Suppressor macrophage (primary cell): ENCODE results near the gene ARHGEF38.
"Not testable (repeated sequence)": the region's sequence is repeated elsewhere in the genome, so short reads cannot be mapped to it uniquely, and the experiment has no call there.

ENCODE experiments used
- DNase-seq, 4 experiments: peaks; one replicate each; pipeline ENCODE4 v3.0.0-alpha.2; 2020 to 2022

Gene ARHGEF38

DNA sequence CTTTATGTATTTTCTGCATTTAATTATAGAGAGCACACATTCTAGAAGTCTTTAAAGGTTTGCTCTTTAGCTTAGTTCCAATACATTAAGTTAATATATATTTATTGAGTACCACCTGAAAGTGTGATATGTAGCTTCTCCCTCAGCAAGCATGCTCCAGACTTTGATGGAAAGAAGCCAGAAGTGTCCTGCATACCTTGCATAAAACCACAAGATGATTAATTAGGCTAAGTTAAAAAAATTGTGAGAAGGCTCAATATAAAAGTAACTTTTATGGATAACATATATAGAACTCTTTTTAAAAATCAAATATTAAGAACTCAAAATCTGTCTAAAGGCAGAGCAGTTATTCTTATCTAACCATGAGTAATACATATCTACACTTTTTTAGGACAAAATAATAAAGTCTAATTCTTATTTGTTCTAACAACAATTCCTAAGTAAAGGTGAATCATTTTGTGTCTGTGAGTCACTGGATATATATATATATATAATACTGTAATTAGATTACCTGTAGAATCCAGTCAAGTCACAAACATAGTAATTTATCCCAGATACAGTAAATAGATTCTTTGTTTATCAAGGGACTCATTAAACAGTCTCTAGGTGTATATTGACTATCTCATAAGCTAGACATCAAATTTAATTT is 104.8 kb downstream of the ARHGEF38 start:
- no peak for DNase-seq

DNA sequence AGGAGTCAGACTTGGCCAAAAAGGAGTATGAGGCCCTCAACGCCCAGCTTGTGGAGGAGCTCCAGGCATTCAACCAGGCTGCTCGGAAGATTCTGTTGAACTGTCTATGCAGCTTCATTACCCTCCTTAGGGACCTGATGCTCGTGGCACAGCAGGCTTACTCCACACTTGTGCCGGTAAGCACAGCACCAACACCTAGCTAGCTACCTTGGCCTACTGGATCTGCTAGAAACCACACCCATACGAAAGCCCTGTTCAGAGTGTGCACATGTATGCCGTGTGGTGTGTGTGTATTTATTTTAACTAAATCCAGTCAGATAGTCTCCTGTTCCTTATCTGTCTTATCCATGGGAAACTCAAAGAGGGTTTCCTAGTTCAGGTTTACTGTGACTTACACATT is 106.8 kb downstream of the ARHGEF38 start:
- no peak for DNase-seq

DNA sequence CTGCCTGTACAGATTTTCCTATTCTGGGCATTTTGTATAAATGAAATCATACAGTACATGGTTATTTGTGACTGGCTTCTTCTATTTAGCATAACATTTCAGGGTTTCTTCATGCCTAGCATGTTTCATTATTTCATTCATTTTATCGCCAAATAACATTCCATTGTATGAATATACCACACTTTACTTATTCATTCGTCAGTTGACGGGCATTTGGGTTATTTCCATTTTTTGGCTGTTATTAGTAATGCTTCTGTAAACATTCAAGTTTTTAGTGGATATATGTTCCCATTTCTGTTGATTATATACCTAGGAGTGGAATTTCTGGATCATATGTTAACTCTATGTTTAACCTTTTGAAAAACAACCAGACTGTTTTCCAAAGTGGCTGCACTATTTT is 108.6 kb downstream of the ARHGEF38 start:
- no peak for DNase-seq

DNA sequence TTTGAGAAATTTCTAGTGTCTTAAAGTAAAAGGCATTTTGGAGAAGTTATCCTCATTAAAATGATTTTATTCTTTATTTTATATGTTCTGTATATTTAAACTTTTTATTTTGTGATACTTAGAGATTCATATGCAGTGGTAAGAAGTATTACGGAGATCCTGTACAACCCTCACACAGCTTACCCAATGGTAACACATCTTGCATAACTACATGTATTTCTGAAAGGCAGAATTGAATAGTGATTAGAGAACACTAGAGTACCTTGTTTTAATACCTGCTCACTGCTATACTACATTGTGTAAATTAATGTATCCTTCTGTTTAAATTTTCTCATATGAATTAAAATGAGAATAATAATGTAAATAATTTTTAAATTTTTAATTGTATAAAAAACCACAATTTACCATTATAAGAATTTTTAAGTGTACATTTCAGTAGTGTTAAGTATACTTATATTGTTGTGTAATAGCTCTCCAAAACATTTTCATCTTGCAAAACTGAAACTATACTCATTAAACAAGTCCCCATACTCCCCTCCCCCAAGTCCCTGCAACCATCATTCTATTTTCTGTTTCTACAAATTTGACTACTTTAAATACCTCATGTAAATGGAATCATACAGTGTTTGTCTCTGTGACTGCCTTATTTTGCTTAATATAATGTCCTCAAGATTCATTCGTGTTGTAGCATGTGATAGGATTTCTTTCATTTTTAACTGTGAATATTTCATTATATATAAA is 110.7 kb downstream of the ARHGEF38 start:
- no peak for DNase-seq

DNA sequence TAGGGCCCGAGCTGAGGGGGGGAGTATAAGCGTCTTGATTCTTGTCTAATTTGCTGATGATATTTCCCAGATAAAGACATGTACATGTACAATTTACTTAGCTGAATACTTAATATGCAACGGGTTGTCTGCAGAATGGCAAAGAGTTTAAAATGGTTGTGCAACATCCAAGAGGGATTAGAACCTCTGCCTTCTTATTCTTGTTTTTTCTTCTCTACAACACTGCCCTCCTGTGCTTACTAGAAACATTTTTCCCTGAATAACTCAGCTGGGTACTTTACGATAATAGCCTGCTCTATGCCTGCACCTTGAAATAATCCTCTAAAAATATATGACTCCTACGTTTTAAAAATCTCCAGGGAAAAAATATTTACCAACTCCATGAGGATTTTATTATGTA is 114.3 kb downstream of the ARHGEF38 start:
- DNase-seq, result peak in 2 of 4 experiments; percentile 36 to 40

DNA sequence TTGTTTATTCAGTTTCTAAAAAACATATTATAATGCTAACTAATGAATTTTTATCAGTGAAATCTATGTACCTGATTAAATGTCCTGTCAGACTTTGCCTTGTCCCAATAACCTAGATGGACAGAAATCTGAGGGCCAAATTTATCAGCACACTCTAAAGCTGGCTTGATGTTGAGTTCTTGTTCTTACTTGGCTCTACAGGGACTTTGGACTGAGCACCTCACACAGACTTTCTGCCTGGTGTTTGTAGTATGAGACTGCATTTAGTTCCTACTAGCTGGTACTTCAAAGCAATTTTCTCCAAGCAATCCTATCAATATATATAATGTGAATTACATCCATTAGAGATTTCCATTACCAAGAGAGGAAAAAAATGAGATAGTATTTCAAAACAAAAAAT is 118.3 kb downstream of the ARHGEF38 start:
- no peak for DNase-seq

DNA sequence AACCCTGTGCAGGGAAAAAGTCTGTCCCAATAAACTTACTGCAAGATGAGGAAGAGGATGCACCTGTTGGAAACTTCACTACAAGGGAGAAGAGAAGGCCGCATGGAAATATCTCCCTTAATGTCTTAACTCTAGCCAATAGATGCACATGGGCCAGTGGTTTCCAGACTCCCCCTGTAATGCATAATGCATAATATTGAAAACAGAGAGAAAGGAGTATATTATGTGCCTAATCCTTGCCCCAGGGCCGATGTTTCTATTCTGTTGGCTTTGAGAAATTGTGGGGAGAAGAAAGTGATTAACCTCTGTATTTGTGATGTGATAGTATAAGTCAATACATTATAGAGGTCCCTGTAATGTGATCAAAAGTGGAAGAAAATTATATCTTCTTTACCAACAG is 118.9 kb downstream of the ARHGEF38 start:
- DNase-seq, result no peak

DNA sequence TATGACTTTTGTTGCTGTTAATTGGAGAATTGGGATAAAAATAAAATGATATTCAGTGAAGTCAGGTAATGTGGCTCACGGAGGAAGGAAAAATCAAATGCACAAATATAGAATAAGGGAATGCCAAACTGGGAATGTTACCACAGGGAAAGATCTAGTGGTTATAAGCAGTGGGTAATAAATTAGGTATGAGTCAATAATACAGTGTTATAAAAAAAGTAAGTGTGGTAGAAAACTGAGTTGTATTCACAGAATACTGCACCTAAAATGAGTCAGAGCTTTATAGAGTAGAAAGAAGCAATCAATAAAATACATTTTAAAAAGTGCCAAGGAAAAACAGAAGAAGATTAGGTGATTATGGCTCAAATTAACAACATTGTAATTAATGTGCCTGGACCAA is 121.6 kb downstream of the ARHGEF38 start:
- DNase-seq, result no peak

DNA sequence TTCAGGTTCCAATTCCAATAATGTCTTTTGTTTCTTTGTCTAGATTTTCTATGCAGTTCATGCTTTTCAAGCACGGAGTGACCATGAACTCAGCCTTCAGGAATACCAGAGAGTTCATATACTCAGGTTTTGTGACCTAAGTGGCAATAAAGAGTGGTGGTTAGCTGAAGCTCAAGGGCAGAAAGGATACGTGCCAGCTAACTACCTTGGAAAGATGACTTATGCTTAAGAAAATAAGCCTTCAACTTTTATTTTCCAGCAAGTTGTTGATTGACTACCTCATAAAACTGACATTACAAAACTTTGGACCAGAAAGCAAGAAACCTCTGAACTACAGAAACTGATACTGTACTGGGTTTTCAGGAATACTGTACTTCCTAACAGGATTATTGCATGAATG is 125.3 kb downstream of the ARHGEF38 start:
- DNase-seq, result no peak

DNA sequence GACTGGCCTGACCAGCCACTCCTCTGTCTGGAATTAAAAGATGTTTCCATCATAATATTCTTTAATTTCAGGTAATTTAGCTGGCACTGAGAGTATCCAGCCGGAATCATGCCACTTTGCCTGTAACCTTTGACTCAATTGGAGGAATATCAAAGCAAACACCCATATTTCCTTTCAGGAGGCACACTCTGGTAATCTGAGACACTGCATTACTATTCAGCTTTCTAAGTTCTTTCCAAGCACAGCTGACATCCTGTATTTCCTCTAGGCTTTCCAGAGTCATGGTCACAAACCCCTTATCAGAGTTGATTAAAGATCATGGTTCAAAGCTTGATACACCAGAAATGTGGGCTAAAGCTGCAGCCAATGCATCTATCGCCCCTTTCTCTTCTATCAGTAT is 126.8 kb downstream of the ARHGEF38 start:
- DNase-seq, result no peak

DNA sequence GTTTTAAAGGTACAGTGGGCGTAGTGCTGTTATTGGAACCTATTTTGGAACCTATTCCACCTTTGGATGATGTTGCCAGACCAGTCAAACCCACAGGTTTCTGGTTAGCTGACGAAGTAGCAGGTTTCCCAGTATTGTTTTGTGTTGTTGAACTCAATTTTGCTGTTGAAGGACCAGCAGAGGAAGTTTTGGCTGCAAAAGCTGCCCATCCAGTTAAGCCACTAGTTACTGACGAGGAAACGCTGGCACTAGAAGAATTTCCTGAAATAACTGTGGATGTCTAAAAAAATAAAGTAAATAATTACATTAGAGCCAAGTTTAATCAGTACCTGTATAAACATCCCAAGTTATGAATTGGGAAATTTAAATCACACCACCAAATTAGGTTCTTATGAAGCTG is 130.6 kb downstream of the ARHGEF38 start:
- no peak for DNase-seq

DNA sequence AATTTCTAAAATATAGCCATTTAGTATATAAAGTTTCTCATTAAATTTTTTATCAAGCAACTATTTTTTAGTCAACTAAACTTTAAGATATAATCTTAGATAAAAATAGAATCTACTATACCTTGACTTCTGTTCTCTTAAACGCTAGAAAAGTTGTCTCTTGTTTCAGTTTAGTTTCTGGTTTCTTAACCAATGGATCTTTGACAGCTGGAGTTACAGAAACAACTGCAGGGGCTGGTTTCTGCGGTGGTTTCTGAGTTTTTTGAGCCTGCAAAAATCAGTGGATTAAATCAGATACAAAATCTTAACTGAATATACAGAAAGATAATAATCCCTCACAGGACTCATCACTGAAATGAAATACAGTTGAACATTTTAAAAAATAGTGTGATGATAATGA is 134.2 kb downstream of the ARHGEF38 start:
- no peak for DNase-seq

DNA sequence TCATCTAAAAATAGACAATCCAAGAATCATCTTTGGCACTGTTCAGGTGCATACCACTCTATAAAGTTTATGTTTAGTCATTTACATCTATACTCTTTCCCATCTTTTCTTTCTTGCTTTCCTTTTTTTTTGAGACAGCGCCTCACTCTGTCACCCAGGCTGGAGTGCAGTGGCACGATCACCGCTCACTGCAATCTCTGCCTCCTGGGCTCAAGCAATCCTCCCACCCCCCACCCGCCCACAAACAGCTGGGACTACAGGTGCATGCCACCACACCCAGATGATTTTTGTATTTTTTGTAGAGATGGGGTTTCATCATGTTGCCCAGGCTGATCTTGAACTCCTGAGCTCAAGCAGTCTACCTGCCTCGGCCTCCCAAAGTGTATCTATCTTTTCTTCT is 142.4 kb downstream of the ARHGEF38 start:
- DNase-seq, result not testable (repeated sequence)

DNA sequence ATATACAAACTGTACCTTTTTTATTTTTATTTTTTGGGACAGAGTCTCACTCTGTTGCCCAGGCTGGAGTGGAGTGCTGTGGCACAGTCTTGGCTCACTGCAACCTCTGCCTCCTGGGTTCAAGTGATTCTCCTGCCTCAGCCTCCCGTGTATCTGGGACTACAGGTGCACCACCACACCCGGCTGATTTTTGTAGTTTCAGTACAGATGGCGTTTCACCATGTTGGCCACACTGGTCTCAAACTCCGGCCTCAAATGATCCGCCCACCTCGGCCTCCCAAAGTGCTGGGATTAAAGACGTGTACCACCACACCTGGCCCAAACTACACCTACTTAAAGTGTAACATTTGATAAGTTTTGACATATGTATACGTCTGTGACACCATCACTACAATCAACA is 143.4 kb downstream of the ARHGEF38 start:
- not testable (repeated sequence) for DNase-seq

DNA sequence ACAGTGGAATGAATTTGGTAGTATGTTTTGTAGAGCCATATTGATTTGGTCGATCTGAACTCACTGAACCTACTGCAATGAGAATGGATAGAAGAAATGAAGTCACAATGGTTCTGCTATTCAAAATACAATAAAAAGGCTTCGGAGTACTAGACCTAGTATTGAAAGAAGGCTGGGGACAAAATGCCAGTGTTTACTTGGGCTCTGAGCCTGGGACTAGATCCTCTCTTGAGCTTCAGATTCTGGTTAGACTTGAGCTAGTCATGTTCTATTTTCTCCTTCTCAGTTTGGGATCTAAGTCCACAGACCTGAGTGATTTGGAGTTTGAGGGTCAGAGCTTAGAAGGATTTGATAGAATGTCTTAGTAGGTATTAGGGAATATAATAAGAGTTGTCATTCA is 146.2 kb downstream of the ARHGEF38 start:
- DNase-seq, result no peak

DNA sequence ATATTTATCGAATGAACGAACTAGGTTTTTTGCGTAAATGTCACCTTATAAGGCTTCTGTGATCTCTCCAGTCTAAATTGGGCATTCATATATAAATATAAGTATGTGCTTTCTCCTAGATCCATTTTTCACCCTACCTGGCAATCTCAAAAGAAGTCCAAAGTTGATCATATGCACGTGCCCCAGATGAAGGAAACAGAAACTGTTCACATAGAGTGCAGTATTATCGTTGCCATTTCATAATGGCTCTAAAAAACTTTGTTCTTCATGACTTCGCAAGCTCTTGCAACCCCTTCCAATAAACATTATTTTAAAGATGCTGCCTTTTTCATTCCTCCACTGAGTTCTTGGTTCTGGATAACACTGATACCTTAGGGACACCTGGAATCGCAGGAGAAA is 155.4 kb downstream of the ARHGEF38 start:
- DNase-seq, result peak in 2 of 4 experiments; percentile 3 to 8

DNA sequence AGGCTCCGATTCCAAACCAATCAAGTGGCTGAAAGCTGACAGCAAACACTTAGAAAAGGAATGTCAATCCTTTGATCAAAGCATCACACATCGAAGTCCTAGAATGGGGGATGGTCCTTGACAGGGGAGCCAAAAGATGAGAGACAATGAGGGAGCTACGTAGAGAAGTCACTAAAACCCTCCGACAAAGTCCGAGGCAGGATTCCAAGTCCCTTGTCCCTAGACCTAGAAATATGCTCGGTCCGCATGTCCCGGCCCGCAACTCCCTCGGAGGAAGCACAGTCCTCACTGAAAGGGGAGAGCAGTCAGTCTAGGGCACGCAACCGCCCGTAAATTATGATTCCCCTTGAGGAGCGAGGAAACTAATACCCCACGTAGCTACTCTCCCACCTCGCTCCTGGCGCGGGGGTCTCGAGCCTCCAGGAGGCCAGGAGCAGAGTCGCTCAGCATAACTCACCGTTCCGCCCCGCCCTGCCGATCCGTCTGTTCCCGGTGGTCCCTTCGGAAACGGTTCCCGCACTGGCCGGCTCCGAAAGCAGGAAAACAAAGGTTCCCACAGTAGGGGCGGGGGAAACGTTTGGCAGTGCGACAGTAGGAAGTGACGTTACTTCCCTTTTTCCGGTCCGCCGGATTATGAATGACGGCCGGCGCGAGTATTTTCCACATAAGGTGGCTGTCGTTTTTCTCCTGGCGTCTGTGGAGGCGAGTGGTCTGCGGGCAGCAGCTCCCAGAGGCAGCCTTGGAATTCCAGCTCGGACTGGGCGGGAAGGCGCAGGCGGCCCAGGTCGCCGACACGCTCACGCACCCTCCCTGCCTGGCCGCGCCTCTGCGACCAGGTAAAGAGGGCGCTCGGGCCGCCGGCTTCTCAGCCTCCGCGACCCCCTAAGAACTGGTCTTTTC is 156.0 kb downstream of the ARHGEF38 start, which contains the start of the genes GSTCD and INTS12:
GSTCD (plus strand) TSS at position 604 of the 900 bp plus-strand sequence. CDS start 8,830 bp downstream, outside the sequence.
INTS12 (minus strand) TSS at position 509 of the 900 bp plus-strand sequence. CDS start 8,684 bp downstream, outside the sequence.
- DNase-seq, result peak; percentile 93 to 96 (median 95)

DNA sequence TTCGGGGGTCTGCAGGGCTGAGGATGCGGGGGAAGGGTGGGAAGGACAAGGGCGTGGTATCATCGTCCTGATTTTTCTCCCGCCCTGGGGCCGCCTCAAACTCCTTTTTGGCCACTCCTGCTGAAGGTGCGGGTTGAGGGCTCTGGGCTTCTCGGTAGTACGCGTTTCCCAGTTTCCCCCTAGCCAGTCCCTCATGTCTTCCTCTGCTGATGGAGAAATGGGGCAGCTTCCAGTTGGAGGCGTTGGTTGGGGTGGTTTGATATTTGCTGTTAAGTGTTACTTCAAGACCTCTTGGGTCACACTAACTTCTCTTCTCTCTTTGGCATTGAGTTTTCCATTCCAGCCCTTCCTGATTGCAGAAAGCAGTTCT is 156.6 kb downstream of the ARHGEF38 start:
- peak; percentile 34 to 46 (median 41) for DNase-seq

DNA sequence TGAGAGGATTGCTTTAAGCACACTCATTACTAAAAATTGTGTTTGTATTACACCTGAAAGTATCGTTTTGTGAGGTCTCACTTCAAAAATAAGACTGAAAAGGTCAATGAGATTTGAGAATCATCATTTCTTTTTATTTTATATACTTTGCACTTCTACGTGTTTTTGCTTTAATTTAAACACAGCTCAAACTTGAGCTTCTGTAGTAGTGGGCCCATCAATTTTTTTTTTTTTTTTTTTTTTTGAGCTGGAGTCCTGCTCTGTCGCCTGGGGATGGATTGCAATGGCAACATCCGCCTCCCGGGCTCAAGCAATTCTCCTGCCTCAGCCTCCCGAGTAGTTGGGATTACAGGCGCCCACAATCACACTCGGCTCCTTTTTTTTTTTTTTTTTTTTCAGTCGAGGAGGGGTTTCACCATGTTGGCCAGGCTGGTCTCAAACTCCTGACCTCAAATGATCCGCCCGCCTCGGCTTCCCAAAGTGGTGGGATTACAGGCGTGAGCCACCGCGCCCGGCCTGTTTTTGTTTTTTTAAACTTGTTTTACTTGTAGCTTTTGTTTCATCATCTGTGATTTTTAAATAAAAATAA is 157.7 kb downstream of the ARHGEF38 start:
- DNase-seq, result no peak

DNA sequence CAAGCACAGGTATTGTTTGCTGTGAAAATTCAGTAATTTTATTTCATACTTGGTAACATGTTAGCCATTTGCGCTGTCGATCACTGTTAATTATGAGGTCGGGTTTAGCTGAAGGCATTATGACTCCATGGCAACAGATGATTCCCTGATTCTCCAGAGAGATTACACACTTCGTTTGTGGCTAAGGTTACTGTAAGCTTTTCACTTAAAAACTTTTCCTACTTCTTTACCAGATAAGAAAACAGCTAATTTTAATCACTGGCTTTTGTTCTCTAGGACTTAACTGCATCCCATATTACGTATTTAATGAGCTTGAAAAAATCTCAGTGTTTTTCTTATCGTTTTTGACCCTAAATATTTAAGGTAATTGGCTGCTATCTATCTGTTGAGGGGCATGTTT is 158.3 kb downstream of the ARHGEF38 start:
- DNase-seq, result no peak

DNA sequence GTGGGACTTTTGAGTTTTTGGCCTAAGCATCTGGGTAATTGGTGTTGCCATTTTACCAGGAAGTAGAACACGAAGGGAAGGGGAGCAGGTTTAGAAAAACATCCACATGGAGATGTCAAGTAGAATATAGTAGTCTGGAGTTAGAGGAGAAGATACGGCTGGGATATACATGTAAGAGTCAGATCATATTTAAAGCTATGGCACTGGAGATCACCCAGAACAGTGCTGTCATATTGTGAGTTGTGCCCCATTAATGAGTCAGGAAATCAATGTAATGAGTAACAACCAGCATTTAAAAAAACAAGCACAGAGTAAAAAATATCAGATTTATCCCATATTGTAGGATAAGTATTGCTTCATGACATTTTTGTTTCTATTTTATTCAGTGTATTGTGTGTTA is 160.3 kb downstream of the ARHGEF38 start:
- DNase-seq, result no peak

DNA sequence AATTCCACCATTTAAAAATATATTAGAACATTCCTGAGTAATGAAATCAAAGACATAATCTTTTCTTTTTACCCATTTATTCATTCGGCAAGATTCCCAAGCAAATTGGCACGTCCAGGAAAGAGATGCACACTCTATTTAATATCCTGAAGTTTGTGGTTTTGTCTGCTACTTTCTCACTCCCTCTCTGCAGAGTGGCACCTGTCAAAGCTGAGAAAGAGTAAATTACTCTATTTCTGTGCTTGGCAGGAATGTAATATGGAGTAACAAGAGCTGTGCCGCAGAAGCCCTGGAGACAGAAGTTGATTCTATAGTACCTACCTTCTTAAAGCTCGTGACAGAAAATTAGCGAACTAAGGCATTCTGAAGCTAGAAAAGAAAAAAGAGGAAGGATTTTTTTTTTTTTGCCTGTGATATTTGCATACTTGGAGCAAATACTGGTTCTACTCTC is 161.7 kb downstream of the ARHGEF38 start:
- peak; percentile 57 to 89 (median 73) for DNase-seq

DNA sequence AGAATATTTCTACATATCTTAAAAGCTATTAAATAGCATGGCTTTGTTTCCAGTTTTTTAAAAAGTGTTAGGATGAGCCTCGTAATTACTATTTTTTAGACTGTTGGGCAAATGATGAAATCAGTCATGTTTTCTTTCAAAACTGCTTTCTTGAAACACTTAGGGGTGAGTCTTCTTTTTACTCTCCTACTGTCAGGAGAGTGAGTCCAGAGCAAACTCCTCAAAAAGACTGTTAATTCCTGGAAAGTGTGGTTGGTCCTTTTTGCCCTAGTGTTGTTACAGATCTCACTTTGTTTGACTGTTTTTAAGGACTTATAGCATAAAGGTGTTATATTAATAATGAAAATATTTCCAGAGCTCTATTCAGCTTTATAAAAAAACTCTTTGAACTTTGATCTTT is 162.5 kb downstream of the ARHGEF38 start:
- peak in 2 of 4 experiments; percentile 12 to 28 for DNase-seq
